ENCODE measurements around the gene ZNFX1. TPM values are rescaled to one million over a fixed set of nuclear protein-coding genes. Genes with fewer than 3 reads are reported as not detected.
"Not testable (repeated sequence)": the region's sequence is repeated elsewhere in the genome, so short reads cannot be mapped to it uniquely, and the experiment has no call there.

Gene ZNFX1
- total RNA-seq, 1 donor from 2014 or later: 6.9 TPM

GRCh38 chr20:49303065-49303552 is 25.3 kb upstream of the ZNFX1 start:
- Histone ChIP-seq H3K27me3 (no peaks in the 10 kb centered on the region), H2AFZ (replicated peaks) (no peak overlapping the region), H3K9ac (no peak overlapping the region), H3K79me2 (ENCODE audit: low read depth) (no peaks in the 10 kb centered on the region), H3K4me1 (no peaks in the 10 kb centered on the region), H3K4me2 (no peak overlapping the region), H4K20me1 (ENCODE audit: low read depth) (no peaks in the 10 kb centered on the region), H3K9me3 (ENCODE audit: low read depth) (no peaks in the 10 kb centered on the region), H3F3A (ENCODE audit: low read depth) (no peaks in the 10 kb centered on the region), H3K4me3 (no peak overlapping the region), H3K36me3 (no peaks in the 10 kb centered on the region), H3K27ac (no peak overlapping the region)
- Mint-ChIP-seq H3K27ac (no peak overlapping the region), H3K4me3 (no peak overlapping the region), H3K36me3 (no peaks in the 10 kb centered on the region), H3K9me3 (no peaks in the 10 kb centered on the region), H3K27me3 (ENCODE audit: insufficient read depth, low read depth) (peaks cover 6% of the 10 kb centered on the region), H3K4me1 (no peaks in the 10 kb centered on the region)
- no peak for TF ChIP-seq CTCF (IDR thresholded peaks at IDR 0.05)
- no peak for TF ChIP-seq EZH2phosphoT487 (IDR thresholded peaks at IDR 0.05)
- TF ChIP-seq EZH2 (IDR thresholded peaks at IDR 0.05): no peak
- no peak for DNase-seq (ENCODE audit: low spot score)

GRCh38 chr20:49297605-49298530 is 20.0 kb upstream of the ZNFX1 start:
- Mint-ChIP-seq H3K27me3 (ENCODE audit: insufficient read depth, low read depth) (peaks cover 4% of the 10 kb centered on the region), H3K27ac (peak overlapping the region; percentile 72), H3K4me3 (no peak overlapping the region), H3K4me1 (no peaks in the 10 kb centered on the region), H3K36me3 (peaks cover 11% of the 10 kb centered on the region), H3K9me3 (no peaks in the 10 kb centered on the region)
- H3K9ac ChIP-seq: no peak overlapping the region
- H3K9me3 ChIP-seq (ENCODE audit: low read depth): no peaks in the 10 kb centered on the region
- H3K4me1 ChIP-seq: no peaks in the 10 kb centered on the region
- peaks cover 4% of the 10 kb centered on the region for H4K20me1 ChIP-seq (ENCODE audit: low read depth)
- no peaks in the 10 kb centered on the region for H3K27me3 ChIP-seq
- H3K27ac ChIP-seq: no peak overlapping the region
- no peaks in the 10 kb centered on the region for H3K79me2 ChIP-seq (ENCODE audit: low read depth)
- H2AFZ ChIP-seq (replicated peaks): no peak overlapping the region
- TF ChIP-seq CTCF (IDR thresholded peaks at IDR 0.05): no peak
- TF ChIP-seq EZH2phosphoT487 (IDR thresholded peaks at IDR 0.05): no peak
- no peak for TF ChIP-seq EZH2 (IDR thresholded peaks at IDR 0.05)
- H3K36me3 ChIP-seq: no peaks in the 10 kb centered on the region
- H3F3A ChIP-seq (ENCODE audit: low read depth): peaks cover 4% of the 10 kb centered on the region
- no peak for DNase-seq (ENCODE audit: low spot score)
- no peak overlapping the region for H3K4me2 ChIP-seq
- H3K4me3 ChIP-seq: no peak overlapping the region

- not testable (repeated sequence) for H3K9me3 ChIP-seq (ENCODE audit: low read depth); H3K4me3 ChIP-seq; H3K4me1 ChIP-seq; H3K9me3 Mint-ChIP-seq; H3K9ac ChIP-seq; DNase-seq (ENCODE audit: low spot score); H3K27ac Mint-ChIP-seq; H3K79me2 ChIP-seq (ENCODE audit: low read depth); H3K27me3 Mint-ChIP-seq (ENCODE audit: insufficient read depth, low read depth); H3K36me3 ChIP-seq; H3K4me2 ChIP-seq; H3K4me3 Mint-ChIP-seq; H3K27ac ChIP-seq; H3K4me1 Mint-ChIP-seq; H3K27me3 ChIP-seq; H2AFZ ChIP-seq (replicated peaks)
- H3K36me3 Mint-ChIP-seq: peaks cover 32% of the 10 kb centered on the region
- peaks cover 33% of the 10 kb centered on the region for H4K20me1 ChIP-seq (ENCODE audit: low read depth)
- H3F3A ChIP-seq (ENCODE audit: low read depth): peaks cover 39% of the 10 kb centered on the region
These were observed 16.3 kb upstream of the ZNFX1 start for GRCh38 chr20:49294002-49294654.
